ENCODE measurements around the gene TMEM106A. TPM values are rescaled to one million over a fixed set of nuclear protein-coding genes. Genes with fewer than 3 reads are reported as not detected.
"Not testable (repeated sequence)": the region's sequence is repeated elsewhere in the genome, so short reads cannot be mapped to it uniquely, and the experiment has no call there.

Gene TMEM106A, protein sequence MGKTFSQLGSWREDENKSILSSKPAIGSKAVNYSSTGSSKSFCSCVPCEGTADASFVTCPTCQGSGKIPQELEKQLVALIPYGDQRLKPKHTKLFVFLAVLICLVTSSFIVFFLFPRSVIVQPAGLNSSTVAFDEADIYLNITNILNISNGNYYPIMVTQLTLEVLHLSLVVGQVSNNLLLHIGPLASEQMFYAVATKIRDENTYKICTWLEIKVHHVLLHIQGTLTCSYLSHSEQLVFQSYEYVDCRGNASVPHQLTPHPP
- total RNA-seq (10 to 100 TPM; 25.7 to 53.4 (median 32.9) TPM), polyA plus RNA-seq (10 to 100 TPM in 1 of 3 donors, 1 to 10 TPM in 2; 2.8 to 11.9 (median 3.3) TPM)
- long read RNA-seq, donor 1, partial matches to known transcripts: 0 of 4 reads
- long read RNA-seq, donor 1, other reads (novel, unspliced or antisense): 0 of 4 reads
- long read RNA-seq, donor 2, partial matches to known transcripts: 0 of 2 reads
- long read RNA-seq, donor 2, other reads (novel, unspliced or antisense): 0 of 2 reads

DNA sequence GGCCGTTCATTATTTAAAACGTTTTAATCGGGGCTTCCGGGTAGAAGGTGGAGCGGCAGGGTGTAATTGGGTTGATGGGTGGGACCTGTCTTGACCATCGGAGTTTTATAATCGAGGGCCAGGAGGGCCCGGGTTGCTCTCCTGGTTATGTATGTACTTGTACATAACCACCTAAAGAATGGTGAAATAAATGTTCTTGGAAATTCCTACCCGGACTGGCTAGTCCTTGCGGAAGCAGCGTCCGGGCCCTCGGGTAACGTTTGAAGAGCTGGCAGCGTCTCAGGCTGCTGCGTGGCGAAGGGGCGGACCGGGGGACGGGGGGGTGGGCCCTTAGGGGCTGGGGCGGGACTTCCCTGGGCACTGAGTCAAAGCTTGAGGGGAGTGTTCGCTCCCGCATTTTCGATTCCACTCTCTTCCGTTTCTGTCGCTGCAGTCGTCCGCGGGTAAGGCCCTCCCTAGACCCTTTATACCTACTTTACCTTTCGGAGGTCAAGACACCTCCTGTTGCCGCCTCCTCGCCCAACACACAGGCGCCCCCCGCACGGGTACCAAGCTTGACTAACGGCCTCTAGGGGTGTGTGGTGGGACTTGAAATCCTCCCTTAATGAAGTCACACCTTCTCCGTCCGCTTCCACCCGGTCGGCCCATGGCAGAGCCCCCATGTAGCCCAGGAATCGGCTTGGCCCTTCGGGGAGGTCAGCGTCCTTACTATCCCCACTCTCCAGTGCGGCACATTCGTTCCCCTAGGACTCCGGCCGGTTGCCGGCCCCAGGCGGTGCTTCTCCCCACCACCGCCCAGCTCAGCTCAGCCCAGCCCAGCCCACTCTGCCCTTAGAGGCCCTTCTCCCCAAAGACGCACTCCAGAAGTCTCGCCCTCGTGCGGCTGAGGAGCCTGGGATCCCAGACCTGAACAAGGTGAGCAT, at the start of gene TMEM106A:
Gene TMEM106A, plus strand, starts transcription at position 396 of the 923 bp plus-strand sequence. CDS start 1,167 bp downstream, outside the sequence.
- TF ChIP-seq POLR2AphosphoS5 (IDR thresholded peaks at IDR 0.05): peak; percentile 77 to 93 (median 88)
- TF ChIP-seq POLR2A (IDR thresholded peaks at IDR 0.05): peak in 1 of 3 donors; percentile 38
- TF ChIP-seq, protein P1, sequence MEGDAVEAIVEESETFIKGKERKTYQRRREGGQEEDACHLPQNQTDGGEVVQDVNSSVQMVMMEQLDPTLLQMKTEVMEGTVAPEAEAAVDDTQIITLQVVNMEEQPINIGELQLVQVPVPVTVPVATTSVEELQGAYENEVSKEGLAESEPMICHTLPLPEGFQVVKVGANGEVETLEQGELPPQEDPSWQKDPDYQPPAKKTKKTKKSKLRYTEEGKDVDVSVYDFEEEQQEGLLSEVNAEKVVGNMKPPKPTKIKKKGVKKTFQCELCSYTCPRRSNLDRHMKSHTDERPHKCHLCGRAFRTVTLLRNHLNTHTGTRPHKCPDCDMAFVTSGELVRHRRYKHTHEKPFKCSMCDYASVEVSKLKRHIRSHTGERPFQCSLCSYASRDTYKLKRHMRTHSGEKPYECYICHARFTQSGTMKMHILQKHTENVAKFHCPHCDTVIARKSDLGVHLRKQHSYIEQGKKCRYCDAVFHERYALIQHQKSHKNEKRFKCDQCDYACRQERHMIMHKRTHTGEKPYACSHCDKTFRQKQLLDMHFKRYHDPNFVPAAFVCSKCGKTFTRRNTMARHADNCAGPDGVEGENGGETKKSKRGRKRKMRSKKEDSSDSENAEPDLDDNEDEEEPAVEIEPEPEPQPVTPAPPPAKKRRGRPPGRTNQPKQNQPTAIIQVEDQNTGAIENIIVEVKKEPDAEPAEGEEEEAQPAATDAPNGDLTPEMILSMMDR (IDR thresholded peaks at IDR 0.05 in 8 of 11, conservative IDR thresholded peaks at IDR 0.05 in 3 of 11): peak; percentile 13 to 63 (median 45)
- no peaks in the 10 kb centered on the region for H3K9me3 ChIP-seq
- H3K27ac ChIP-seq: peak within 1 kb of the TSS; percentile 79 to 93 (median 88)
- peak within 1 kb of the TSS; percentile 58 to 89 (median 66) for H3K4me3 ChIP-seq
- intact Hi-C loops (cut with DNase I; ENCODE audit: low total_unique reads): no loop called here
- H3K36me3 ChIP-seq: peaks cover 3 to 79% (median 40%) of the 10 kb centered on the region in 6 donors
- no peaks in the 10 kb centered on the region for H3K27me3 ChIP-seq (replicated peaks in 1 of 7)
- DNase-seq: peak; percentile 93
- peaks cover 16 to 51% (median 34%) of the 10 kb centered on the region in 6 donors for H3K4me1 ChIP-seq
- WGBS, 5 donors: 0 to 1% (median 1%) methylated on average over 39 to 54 of the region's 54 CpGs

DNA sequence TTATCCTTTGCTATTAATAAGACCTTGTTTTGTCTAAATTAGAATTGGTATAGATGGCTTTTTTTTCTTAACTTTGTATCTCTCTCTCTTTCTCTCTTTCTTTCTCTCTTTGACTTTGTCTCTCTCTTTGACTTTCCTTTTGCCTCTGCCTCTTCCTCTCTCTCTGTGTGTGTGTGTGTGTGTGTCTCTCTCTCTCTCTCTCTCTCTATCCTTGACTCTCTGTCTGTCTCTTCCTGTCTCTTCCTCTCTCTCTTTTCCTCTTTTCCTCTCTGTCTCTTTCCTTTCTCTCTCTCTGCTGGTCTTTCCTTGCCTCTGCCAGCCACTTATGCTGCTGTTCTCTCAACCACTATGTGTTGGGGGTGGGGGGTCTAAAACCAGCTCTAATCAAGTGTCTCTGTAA, 45.7 kb upstream of the TMEM106A start:
- H3K27ac ChIP-seq; H3K9me3 ChIP-seq; H3K4me3 ChIP-seq; H3K27me3 ChIP-seq (replicated peaks in 1 of 7); DNase-seq; intact Hi-C loops (cut with DNase I; ENCODE audit: low total_unique reads): not testable (repeated sequence)
- H3K36me3 ChIP-seq: peaks cover 0 to 31% (median 1%) of the 10 kb centered on the region in 6 donors
- peaks cover 0 to 19% (median 16%) of the 10 kb centered on the region in 6 donors for H3K4me1 ChIP-seq

DNA sequence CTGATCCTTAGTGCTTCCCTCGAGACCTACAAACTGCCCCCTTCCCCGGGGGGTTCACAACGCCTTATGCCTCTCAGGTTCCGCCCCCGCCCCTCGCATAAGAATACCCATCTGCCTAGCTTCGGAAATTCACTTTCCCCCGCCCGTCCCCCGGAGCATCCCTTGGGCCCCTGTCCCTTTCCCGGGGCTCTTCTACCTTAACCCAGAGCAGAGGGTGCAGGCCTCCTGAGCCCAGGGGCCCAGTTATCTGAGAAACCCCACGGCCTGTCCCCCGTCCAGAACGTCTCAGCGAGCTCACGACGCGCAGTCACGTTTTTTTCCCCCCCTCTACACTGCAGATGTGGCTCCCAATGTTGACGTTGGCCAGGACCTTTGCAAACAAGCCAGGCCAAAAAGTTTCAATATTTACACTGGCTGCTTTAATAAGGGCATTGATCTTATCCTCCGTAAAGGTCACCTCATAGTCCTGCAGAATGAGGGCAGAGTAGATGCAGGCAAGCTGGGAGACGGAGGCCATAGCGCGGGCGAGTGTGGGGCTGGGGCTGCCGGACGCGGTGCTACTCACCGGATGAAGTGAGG, 42.0 kb upstream of the TMEM106A start:
- peak; percentile 92 for DNase-seq
- TF ChIP-seq POLR2AphosphoS5 (IDR thresholded peaks at IDR 0.05) (peak in 2 of 3 donors; percentile 50 to 68), POLR2A (IDR thresholded peaks at IDR 0.05) (no peak)
- WGBS, 5 donors: 0 to 3% (median 1%) methylated on average over 27 to 29 of the region's 29 CpGs
- no peaks in the 10 kb centered on the region for H3K9me3 ChIP-seq
- intact Hi-C loops (cut with DNase I; ENCODE audit: low total_unique reads): loop anchor here (5.0 kb wide), 1 partner anchor 42 kb away; the partner anchor contains the start of gene BRCA1
- H3K27me3 ChIP-seq (replicated peaks in 1 of 7): no peaks in the 10 kb centered on the region
- peaks cover 18 to 51% (median 48%) of the 10 kb centered on the region in 6 donors for H3K4me1 ChIP-seq
- H3K36me3 ChIP-seq: peaks cover 0 to 16% (median 0%) of the 10 kb centered on the region in 6 donors
- peak overlapping the region; percentile 94 to 99 (median 98) for H3K27ac ChIP-seq
- H3K4me3 ChIP-seq: peak overlapping the region; percentile 59 to 87 (median 80)

DNA sequence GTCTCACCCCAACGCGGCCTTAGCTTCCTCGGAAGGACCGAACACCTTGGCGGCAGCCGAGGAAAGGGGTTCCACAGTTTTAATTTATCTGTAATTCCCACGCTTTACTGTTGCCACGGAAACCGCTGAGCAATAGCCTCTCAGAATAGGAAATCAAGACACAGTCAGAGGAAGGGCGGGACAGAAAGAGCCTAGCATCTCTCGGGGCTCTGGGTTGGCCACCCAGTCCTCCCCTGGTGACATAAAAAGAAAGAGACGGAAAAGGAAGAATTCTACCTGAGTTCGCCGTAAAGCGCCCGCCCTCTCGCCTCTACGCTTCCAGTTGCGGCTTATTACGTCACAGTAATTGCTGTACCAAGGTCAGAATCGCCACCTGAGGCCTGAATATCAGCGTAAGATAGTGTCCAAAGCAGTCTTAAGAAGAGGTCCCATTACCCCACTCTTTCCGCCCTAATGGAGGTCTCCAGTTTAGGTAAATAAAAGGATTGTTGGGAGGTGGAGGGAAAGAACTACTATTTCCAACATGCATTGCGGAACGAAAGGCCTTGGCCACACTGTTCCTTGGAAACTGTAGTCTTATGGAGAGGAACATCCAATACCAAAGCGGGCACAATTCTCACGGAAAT, 41.4 kb upstream of the TMEM106A start:
- peaks cover 0 to 22% (median under 1%) of the 10 kb centered on the region in 6 donors for H3K36me3 ChIP-seq
- WGBS, 5 donors: 0 to 1% (median 0%) methylated on average over 25 to 27 of the region's 27 CpGs
- TF ChIP-seq POLR2A (IDR thresholded peaks at IDR 0.05): no peak
- TF ChIP-seq, protein P1 (IDR thresholded peaks at IDR 0.05 in 8 of 11, conservative IDR thresholded peaks at IDR 0.05 in 3 of 11): peak in 1 of 11 experiments; percentile 20
- TF ChIP-seq POLR2AphosphoS5 (IDR thresholded peaks at IDR 0.05): peak in 2 of 3 donors; percentile 1 to 85
- H3K27ac ChIP-seq: peak overlapping the region; percentile 94 to 99 (median 98)
- H3K4me1 ChIP-seq: peaks cover 18 to 57% (median 54%) of the 10 kb centered on the region in 6 donors
- peak; percentile 94 for DNase-seq
- peak overlapping the region; percentile 59 to 87 (median 80) for H3K4me3 ChIP-seq
- intact Hi-C loops (cut with DNase I; ENCODE audit: low total_unique reads): loop anchor here (5.0 kb wide), 1 partner anchor 43 kb away; the partner anchor contains the start of gene BRCA1
- H3K9me3 ChIP-seq: no peaks in the 10 kb centered on the region
- H3K27me3 ChIP-seq (replicated peaks in 1 of 7): no peaks in the 10 kb centered on the region

Data from spleen (tissue), 13 donors.